ENCODE results near the gene SUSD4.
A peak's percentile ranks its signal among the peaks of the same experiment; 100 is the strongest.

SUSD4 gene

GRCh38 chr1:223355699-223356098, 8.3 kb downstream of the SUSD4 start:
- DNase-seq, result no peak

GRCh38 chr1:223353939-223354338, 10.0 kb downstream of the SUSD4 start:
- DNase-seq, result no peak

GRCh38 chr1:223352944-223353343, 11.0 kb downstream of the SUSD4 start:
- DNase-seq, result no peak

DNA sequence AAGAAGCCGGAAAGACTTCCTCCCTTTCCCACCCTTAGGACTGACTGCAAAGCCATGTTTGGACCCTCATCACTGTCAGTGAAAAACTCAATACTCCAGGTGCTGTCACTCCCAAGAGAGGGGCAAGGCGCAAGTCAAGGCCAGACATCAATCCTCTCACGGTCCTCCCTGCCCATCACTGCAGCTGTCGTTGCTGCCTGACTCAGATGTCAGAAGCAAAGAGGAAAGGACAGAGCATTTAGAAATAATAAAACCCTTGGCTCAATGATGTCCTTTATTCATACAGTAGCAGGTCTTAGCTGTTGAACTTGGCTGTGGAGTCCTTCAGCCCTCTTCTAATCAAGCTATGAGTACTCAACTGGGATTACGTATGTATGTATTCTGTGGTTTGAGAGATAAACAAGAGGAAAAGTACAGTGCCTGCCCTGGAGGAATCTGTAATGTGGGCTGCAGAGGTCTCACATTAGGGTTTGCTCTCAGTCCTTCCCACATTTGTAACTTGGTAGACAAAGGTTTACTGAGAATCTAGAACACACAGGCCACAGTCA, 13.5 kb downstream of the SUSD4 start:
- DNase-seq, result no peak

- no peak for DNase-seq
Observed at GRCh38 chr1:223349241-223349640, 14.7 kb downstream of the SUSD4 start.

- no peak for DNase-seq
Observed at GRCh38 chr1:223348439-223348838, 15.5 kb downstream of the SUSD4 start.

- DNase-seq, result no peak
Observed at GRCh38 chr1:223347583-223347982, 16.4 kb downstream of the SUSD4 start.

GRCh38 chr1:223346311-223346710, 17.7 kb downstream of the SUSD4 start:
- DNase-seq, result no peak

DNA sequence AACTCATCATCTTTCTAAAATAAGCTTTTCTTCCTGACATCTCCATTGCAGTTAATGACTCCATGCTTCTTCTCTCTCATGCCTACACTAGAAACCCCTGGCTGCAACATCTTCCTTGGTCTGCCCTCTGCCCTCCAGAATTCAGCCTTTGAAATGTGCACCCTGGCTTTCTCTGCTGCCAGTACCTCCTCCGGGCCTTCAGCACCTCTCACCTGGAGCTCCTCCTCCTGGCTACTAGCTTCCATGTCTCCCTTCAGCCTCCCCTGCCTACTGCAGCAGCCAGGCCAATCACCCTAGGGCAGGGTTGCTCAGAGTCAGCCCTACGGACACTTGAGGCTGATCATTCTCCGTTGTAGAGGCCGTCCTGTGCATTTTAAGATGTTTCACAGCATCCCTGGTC, 18.3 kb downstream of the SUSD4 start:
- DNase-seq, result no peak

- peak in 1 of 2 experiments; percentile 14 for DNase-seq
Observed at GRCh38 chr1:223344491-223344890, 19.5 kb downstream of the SUSD4 start.

GRCh38 chr1:223343692-223344091, 20.3 kb downstream of the SUSD4 start:
- DNase-seq, result no peak

GRCh38 chr1:223341121-223341520, 22.9 kb downstream of the SUSD4 start:
- peak; percentile 34 to 80 for DNase-seq

DNA sequence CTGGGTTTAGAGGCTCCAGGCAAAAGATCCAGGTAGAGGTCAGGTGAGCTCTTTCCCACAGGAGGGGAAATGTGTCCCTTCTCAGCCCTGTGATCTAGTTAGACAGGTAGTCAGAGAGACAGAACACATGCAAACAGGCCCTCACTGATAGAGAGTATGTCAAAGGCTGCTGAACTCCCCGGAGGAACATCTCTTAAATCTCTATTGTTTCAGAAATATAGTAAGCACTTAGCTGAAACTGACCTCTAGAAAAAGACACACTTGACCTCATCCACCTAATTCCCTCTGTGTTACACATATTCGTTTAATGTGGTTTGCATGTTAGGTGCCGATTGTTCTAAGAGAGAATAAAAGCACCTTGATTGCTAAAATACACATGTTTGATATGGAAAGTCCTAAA, 23.3 kb downstream of the SUSD4 start:
- DNase-seq, result peak in 1 of 2 experiments; percentile 4

DNA sequence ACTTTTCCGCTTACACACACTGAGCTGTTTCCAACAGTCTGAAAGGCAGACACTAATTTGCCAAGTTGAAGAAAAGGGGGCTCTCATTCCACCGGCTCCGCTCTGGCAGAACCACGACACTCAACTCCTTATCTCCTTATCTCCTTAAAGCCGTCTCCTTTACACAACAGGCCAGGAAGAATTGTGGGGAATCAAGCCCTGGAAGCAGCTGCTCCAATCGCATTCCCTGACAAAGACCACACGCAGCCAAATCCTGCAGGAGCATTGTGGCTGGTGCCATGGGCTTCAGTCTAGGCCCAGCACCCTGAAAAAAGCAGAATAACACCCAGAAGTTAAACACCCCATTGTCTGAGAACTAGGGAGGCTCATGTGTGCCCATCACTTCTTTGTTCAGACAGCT, 24.1 kb downstream of the SUSD4 start:
- DNase-seq, result peak in 1 of 2 experiments; percentile 7

- DNase-seq, result no peak
Observed at GRCh38 chr1:223338811-223339746, 24.9 kb downstream of the SUSD4 start.

- peak; percentile 36 to 76 for DNase-seq
Observed at GRCh38 chr1:223337174-223337869, 26.7 kb downstream of the SUSD4 start.

DNA sequence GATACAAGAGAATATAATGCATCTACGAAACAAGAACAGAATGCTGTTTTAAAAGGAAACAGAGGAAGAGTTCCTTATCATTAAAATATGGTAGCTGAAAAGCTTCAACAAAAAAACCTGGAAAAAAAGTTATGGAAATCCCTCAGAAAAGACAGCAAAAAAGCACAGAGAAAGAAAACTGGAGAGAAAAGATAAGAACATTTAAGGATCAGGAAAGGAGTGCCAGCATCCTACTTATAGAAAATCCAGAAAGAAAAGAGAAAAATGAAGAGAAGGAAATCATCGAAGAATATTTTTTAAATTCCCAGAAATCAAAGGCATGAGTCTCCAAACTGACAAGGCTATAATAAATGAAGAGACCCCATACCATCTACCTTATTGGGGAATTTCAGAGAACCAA, 29.8 kb downstream of the SUSD4 start:
- DNase-seq, result no peak

GRCh38 chr1:223332997-223333396, 31.0 kb downstream of the SUSD4 start:
- DNase-seq, result no peak

GRCh38 chr1:223331929-223332328, 32.0 kb downstream of the SUSD4 start:
- DNase-seq, result no peak

GRCh38 chr1:223331301-223331700, 32.7 kb downstream of the SUSD4 start:
- no peak for DNase-seq

- no peak for DNase-seq
Observed at GRCh38 chr1:223330466-223330865, 33.5 kb downstream of the SUSD4 start.

GRCh38 chr1:223329664-223330415, 34.1 kb downstream of the SUSD4 start:
- DNase-seq, result no peak

DNA sequence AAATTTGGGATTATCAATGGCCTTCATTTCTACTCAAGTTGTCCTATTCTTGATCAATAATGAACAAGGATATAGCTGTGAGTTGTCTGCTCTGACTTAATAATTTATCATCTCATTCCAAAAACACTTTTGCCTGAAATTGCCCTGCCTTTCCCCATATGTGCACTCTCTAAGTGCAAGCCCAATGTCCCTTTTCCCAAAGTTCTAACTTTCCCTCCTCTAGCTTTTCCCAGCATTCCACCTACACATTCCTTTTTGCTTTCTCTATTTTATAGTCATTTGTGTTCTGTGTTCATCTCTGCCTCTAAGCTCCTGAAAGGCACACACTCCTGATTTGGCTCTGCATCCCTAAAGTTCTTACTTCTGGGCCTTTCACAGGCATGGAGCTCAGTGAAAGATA, 34.7 kb downstream of the SUSD4 start:
- DNase-seq, result no peak

Data from NCI-H524 (cell line).